Non-pigmented ciliary epithelial cell (primary cell): Measurements from ENCODE around the gene RHBDL2.
A peak's percentile ranks its signal among the peaks of the same experiment; 100 is the strongest.
"Not testable (repeated sequence)": the region's sequence is repeated elsewhere in the genome, so short reads cannot be mapped to it uniquely, and the experiment has no call there.

Source experiments
- DNase-seq: peaks from one replicate; pipeline ENCODE4 v3.0.0-alpha.2; 2010; ENCODE audit warnings: low read depth

RHBDL2 gene

GRCh38 chr1:38941527-38942019 lies at the start of gene RHBDL2:
TSS of gene RHBDL2 (minus strand) at chr1:38941830. CDS start at chr1:38919212, 22,618 bp downstream.
- no peak for DNase-seq

GRCh38 chr1:38990738-38991637 lies 49.4 kb upstream of the RHBDL2 start, which contains the start of gene AKIRIN1:
TSS of gene AKIRIN1 (plus strand) at chr1:38991276. CDS start at chr1:38991381, 105 bp downstream.
- peak; percentile 72 for DNase-seq

- DNase-seq: no peak
Measured at GRCh38 chr1:38990386-38990737, 48.7 kb upstream of the RHBDL2 start.

GRCh38 chr1:38989979-38990378 lies 48.3 kb upstream of the RHBDL2 start:
- no peak for DNase-seq

- not testable (repeated sequence) for DNase-seq
Measured at GRCh38 chr1:38979380-38979779, 37.8 kb upstream of the RHBDL2 start.

GRCh38 chr1:38978245-38978542 lies 36.6 kb upstream of the RHBDL2 start:
- not testable (repeated sequence) for DNase-seq

- not testable (repeated sequence) for DNase-seq
Measured at GRCh38 chr1:38977399-38978244, 36.0 kb upstream of the RHBDL2 start.

- no peak for DNase-seq
Measured at GRCh38 chr1:38973659-38974437, 32.2 kb upstream of the RHBDL2 start.

GRCh38 chr1:38973145-38973544 lies 31.5 kb upstream of the RHBDL2 start:
- not testable (repeated sequence) for DNase-seq

- DNase-seq: no peak
Measured at GRCh38 chr1:38964140-38964548, 22.5 kb upstream of the RHBDL2 start.

GRCh38 chr1:38962560-38962959 lies 20.9 kb upstream of the RHBDL2 start:
- no peak for DNase-seq

- DNase-seq: peak; percentile 45
Measured at GRCh38 chr1:38962113-38962512, 20.5 kb upstream of the RHBDL2 start.

GRCh38 chr1:38958967-38959366 lies 17.3 kb upstream of the RHBDL2 start:
- DNase-seq: no peak

- DNase-seq: no peak
Measured at GRCh38 chr1:38953433-38953860, 11.8 kb upstream of the RHBDL2 start.

GRCh38 chr1:38950553-38950952 lies 8.9 kb upstream of the RHBDL2 start:
- DNase-seq: no peak

GRCh38 chr1:38944547-38944946 lies 2.9 kb upstream of the RHBDL2 start:
- no peak for DNase-seq

GRCh38 chr1:38942664-38943428 lies 1.2 kb upstream of the RHBDL2 start:
- no peak for DNase-seq

- DNase-seq: no peak
Measured at GRCh38 chr1:38941093-38941492, 537 bp downstream of the RHBDL2 start.

- DNase-seq: no peak
Measured at GRCh38 chr1:38940339-38941047, 1.1 kb downstream of the RHBDL2 start.

- DNase-seq: no peak
Measured at GRCh38 chr1:38938722-38939260, 2.8 kb downstream of the RHBDL2 start.
